NCI-H2081 (cell line): ENCODE measurements around the gene CTSH.
"Not testable (repeated sequence)": the region's sequence is repeated elsewhere in the genome, so short reads cannot be mapped to it uniquely, and the experiment has no call there.

ENCODE experiments used
- DNase-seq, 2 experiments: peaks; one replicate each; lab custom pipeline; 2025; lab: John Stamatoyannopoulos, UW

CTSH gene

GRCh38 chr15:78880813-78881212 lies 64.0 kb downstream of the CTSH start:
- no peak for DNase-seq

GRCh38 chr15:78880242-78880533 lies 64.7 kb downstream of the CTSH start:
- DNase-seq: no peak

- no peak for DNase-seq
Measured at GRCh38 chr15:78879517-78880241, 65.2 kb downstream of the CTSH start.

GRCh38 chr15:78878356-78878755 lies 66.5 kb downstream of the CTSH start:
- DNase-seq: no peak

GRCh38 chr15:78876954-78877353 lies 67.9 kb downstream of the CTSH start:
- DNase-seq: not testable (repeated sequence)

- no peak for DNase-seq
Measured at GRCh38 chr15:78875107-78875914, 69.5 kb downstream of the CTSH start.

- no peak for DNase-seq
Measured at GRCh38 chr15:78873793-78874765, 70.8 kb downstream of the CTSH start.

GRCh38 chr15:78872972-78873792 lies 71.7 kb downstream of the CTSH start:
- DNase-seq: peak; percentile 86 to 91

- peak; percentile 94 to 96 for DNase-seq
Measured at GRCh38 chr15:78872155-78872971, 72.5 kb downstream of the CTSH start, which contains the start of gene MORF4L1. Gene MORF4L1, plus strand, starts transcription at chr15:78872890. Its CDS starts 128 bp downstream, at chr15:78873018.

GRCh38 chr15:78871483-78872127 lies 73.2 kb downstream of the CTSH start:
- DNase-seq: not testable (repeated sequence)
